SHP77 (cell line): ENCODE data around the gene MFAP2.
"Not testable (repeated sequence)": the region's sequence is repeated elsewhere in the genome, so short reads cannot be mapped to it uniquely, and the experiment has no call there.

ENCODE experiments used
- DNase-seq, 2 experiments: peaks; one replicate each; lab custom pipeline; 2025; lab: John Stamatoyannopoulos, UW

MFAP2 gene

GRCh38 chr1:16929146-16930041 lies 51.0 kb downstream of the MFAP2 start:
- DNase-seq = not testable (repeated sequence)

GRCh38 chr1:16927711-16928485 lies 52.5 kb downstream of the MFAP2 start:
- DNase-seq = no peak

DNA sequence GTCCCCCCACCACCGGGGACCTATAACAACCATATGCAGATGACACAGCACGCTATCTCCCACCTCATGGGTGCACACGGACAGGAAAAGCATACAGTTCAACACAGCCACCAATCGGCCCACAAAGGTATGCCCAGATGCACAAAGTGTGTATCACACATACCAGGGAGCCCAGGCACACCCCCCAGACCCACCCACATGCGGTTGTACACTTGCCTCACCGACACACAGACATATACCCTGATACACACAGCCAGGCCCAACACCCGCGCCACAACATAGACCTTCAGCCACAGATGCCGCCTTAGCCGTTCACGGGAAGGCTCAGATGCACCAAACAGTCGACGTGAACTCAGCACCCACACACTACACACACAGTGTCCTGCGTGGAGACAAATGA lies 53.2 kb downstream of the MFAP2 start:
- no peak for DNase-seq

DNA sequence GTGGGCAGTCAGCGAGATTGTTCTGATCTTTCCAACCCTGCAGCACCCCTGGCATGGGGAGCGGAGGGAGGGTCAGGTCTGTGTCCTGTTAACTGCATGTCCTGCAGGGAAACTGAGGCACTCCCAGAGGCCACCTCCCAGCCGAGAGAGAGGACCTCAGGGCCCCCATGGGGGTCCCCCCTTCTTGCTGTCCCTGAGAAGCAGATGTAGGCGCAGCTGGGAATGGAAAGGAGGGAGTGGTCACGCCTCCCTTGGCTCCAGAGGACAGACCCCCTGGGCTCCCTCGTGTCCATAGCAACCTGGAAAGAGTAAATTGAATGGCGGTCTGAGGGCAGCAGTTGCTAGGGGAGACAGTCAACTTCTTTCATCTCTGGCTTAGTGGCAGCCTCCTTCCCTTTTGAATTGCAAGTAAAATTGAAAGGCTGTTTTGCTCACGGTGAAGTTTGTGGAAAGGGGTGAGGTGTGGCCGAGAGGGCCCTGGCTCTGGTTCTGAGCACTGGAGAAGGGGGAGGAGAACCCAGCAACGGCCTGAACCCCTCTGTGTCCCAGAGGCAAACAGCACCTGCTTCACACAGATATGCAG lies 53.8 kb downstream of the MFAP2 start:
- no peak for DNase-seq

GRCh38 chr1:16925635-16926490 lies 54.6 kb downstream of the MFAP2 start:
- no peak for DNase-seq

GRCh38 chr1:16924919-16925477 lies 55.4 kb downstream of the MFAP2 start:
- no peak for DNase-seq
